ENCODE results near the gene GALNT10. TPM values are rescaled to one million over a fixed set of nuclear protein-coding genes. Genes with fewer than 3 reads are reported as not detected.
A peak's percentile ranks its signal among the peaks of the same experiment; 100 is the strongest.

The GALNT10 gene
- total RNA-seq, 4 donors from 2014 or later: 5.7 to 25.2 (median 9.7) TPM

DNA sequence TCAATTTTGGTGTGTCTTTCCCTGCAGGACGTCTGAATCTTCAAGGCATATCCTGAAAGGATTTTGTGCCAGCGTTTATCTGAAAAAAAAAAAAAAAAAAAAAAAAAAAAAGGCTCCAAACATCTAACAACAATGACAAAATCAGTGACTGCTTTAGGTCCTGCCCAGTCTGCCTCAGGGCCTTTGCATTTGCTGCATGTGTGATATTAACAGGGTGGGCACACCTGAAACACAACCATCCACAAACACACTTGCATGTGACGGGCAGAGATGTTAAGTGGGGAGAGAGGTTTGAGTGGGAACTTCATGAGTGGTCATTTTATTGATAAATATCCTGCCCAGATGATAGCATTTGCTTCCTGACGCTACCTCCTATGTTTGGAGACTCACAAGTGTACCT, 172.9 kb downstream of the GALNT10 start:
- H3K4me3 ChIP-seq (ENCODE audit: low read depth, poor library complexity, severe bottlenecking): no peak overlapping the region
- no peak for DNase-seq (ENCODE audit: low spot score in 2 of 2)
- 89 to 96% methylated on average over 4 of the region's 4 CpGs for WGBS, 2 donors
- no peak for TF ChIP-seq POLR2A (IDR thresholded peaks at IDR 0.05)
- TF ChIP-seq, protein P1, sequence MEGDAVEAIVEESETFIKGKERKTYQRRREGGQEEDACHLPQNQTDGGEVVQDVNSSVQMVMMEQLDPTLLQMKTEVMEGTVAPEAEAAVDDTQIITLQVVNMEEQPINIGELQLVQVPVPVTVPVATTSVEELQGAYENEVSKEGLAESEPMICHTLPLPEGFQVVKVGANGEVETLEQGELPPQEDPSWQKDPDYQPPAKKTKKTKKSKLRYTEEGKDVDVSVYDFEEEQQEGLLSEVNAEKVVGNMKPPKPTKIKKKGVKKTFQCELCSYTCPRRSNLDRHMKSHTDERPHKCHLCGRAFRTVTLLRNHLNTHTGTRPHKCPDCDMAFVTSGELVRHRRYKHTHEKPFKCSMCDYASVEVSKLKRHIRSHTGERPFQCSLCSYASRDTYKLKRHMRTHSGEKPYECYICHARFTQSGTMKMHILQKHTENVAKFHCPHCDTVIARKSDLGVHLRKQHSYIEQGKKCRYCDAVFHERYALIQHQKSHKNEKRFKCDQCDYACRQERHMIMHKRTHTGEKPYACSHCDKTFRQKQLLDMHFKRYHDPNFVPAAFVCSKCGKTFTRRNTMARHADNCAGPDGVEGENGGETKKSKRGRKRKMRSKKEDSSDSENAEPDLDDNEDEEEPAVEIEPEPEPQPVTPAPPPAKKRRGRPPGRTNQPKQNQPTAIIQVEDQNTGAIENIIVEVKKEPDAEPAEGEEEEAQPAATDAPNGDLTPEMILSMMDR (IDR thresholded peaks at IDR 0.05): no peak
- intact Hi-C loops (cut with DNase I; ENCODE audit: low total_unique reads): no loop called here

DNA sequence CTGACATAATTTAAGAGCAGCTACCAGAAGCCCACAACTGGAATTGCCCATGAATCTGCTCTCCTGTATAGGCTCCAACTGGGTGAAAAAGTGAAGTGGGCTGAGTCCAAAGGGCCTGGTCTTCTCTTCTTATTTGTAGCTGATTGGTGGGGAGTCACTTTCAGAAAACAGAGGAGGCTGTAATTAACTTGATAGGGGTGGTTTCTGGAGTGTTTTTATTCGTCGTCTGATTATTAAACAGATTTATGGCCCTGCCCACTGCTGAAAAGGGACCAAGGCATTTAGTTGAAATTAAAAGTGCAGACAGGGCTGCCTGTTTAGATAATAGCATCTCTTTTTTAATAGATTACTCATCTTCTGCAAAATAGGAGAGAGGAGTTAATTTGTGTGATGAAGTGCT, 174.2 kb downstream of the GALNT10 start:
- 41 to 47% methylated on average over 2 of the region's 2 CpGs for WGBS, 2 donors
- TF ChIP-seq, protein P1 (IDR thresholded peaks at IDR 0.05): no peak
- no peak for TF ChIP-seq POLR2A (IDR thresholded peaks at IDR 0.05)

DNA sequence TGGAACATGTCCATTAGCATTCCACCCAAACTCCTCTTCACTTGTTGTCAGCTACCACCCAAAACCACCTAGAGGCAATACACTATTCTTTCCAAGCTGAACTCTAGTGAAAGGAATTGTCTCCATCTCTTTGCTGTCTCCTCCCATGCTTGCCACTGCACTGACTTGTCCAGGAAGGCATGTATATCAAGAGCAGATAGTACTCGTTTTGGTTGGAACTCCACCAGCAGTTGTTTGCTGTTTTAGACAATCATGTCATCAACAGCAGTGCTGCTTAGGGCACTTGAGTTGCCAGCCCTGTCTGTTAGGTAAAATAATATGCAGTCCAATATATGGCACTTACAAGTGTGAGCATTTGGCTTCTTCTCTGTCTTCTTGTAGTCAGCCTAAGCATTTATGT, 175.3 kb downstream of the GALNT10 start:
- no peak for DNase-seq (ENCODE audit: low spot score in 2 of 2)
- 10 to 24% methylated on average over 1 of the region's 1 CpG for WGBS, 2 donors
- intact Hi-C loops (cut with DNase I; ENCODE audit: low total_unique reads): no loop called here
- no peak for TF ChIP-seq POLR2A (IDR thresholded peaks at IDR 0.05)
- TF ChIP-seq, protein P1 (IDR thresholded peaks at IDR 0.05): no peak
- H3K4me3 ChIP-seq (ENCODE audit: low read depth, poor library complexity, severe bottlenecking): no peak overlapping the region

More for the DNA sequence above, 174.2 kb downstream of the GALNT10 start:
- intact Hi-C loops (cut with DNase I; ENCODE audit: low total_unique reads): no loop called here
- no peak for DNase-seq (ENCODE audit: low spot score in 2 of 2)
- no peak overlapping the region for H3K4me3 ChIP-seq (ENCODE audit: low read depth, poor library complexity, severe bottlenecking)

DNA sequence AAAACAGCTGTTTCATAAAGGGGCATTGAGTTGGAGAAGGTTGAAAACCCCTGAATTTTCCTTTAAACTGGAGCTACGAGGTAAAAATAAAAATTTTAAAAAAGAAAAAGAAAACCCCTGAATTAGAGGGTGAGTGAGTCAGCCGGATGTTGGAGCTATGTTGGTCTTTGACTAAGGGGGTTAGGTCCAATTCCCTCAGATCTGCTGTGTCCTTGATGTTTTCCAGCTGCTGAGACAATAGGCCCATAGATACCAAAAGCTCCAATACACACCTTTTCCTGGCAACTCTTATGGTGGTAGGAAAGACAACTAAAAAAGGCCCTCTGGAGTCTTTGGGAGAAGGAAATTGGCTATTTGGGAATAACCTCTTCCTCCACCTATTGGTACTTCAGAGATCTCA, 175.8 kb downstream of the GALNT10 start:
- intact Hi-C loops (cut with DNase I; ENCODE audit: low total_unique reads): no loop called here
- TF ChIP-seq, protein P1 (IDR thresholded peaks at IDR 0.05): no peak
- TF ChIP-seq POLR2A (IDR thresholded peaks at IDR 0.05): no peak
- 81 to 83% methylated on average over 2 of the region's 2 CpGs for WGBS, 2 donors
- H3K4me3 ChIP-seq (ENCODE audit: low read depth, poor library complexity, severe bottlenecking): no peak overlapping the region
- DNase-seq (ENCODE audit: low spot score in 2 of 2): no peak

DNA sequence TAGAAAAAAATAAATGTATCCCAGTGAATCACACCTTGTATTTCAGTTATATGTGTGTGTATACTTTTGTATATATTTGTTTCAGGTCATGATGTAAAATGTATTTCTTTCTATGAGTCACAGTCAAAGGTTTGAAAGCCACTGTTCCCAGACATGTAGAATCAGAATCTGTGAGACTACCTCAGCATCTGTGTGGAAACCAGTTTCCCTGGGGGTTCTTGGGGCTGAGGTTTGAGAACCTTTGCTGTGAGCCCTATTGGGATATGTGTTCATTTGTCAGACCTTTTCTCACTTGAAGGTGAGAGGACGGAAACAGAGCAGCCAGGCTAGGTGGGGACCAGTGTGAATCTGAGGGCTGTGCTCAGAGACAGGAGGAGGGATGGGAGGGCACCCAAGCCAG, 176.6 kb downstream of the GALNT10 start:
- WGBS, 2 donors: 94 to 95% methylated on average over 1 of the region's 1 CpG
- no peak for DNase-seq (ENCODE audit: low spot score in 2 of 2)
- H3K4me3 ChIP-seq (ENCODE audit: low read depth, poor library complexity, severe bottlenecking): no peak overlapping the region
- intact Hi-C loops (cut with DNase I; ENCODE audit: low total_unique reads): no loop called here
- TF ChIP-seq, protein P1 (IDR thresholded peaks at IDR 0.05): no peak
- TF ChIP-seq POLR2A (IDR thresholded peaks at IDR 0.05): no peak

DNA sequence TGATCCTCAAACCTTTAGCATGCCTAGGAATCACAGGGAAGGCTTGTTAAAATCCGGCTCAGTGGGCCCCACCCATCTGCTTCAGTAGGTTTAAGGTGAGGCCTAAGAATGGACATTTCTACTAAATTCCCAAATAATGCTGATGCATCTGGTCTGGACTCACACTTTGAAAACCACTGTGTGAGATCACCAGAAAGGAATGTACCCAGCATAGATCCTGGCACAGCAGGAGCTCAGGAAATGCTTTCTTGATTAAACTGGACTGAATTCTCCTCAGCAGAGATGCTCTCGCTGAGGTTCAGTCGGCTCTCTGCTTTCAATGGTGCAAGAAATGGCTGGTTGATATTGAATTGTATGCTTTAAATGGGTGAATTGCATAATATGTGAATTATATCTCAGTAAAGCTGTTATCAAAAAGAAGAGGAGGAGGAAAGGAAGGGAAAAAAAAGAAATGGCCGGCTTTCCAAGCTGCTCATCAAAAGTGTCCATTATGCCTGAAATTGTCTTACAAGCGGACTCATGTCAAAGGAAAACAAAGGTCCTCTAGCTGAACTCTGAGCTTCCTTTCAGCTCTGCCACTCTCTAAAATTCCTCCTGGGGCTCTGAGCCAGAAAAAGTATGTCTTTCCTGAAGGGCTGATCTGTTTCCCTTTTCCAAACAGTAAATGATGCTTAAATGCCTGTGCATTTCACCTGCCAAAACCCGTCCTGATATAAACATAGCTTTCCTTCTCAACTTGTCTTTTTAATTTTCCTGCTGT, 177.7 kb downstream of the GALNT10 start:
- DNase-seq (ENCODE audit: low spot score in 2 of 2): peak in 1 of 2 donors; percentile 42
- intact Hi-C loops (cut with DNase I; ENCODE audit: low total_unique reads): no loop called here
- TF ChIP-seq POLR2A (IDR thresholded peaks at IDR 0.05): no peak
- TF ChIP-seq, protein P1 (IDR thresholded peaks at IDR 0.05): no peak
- no peak overlapping the region for H3K4me3 ChIP-seq (ENCODE audit: low read depth, poor library complexity, severe bottlenecking)
- WGBS, 2 donors: 55 to 63% methylated on average over 6 of the region's 6 CpGs

Measured in lower leg skin (tissue), 4 donors.